Activated T-cell treated with anti-CD3 and anti-CD28 coated beads, Interleukin-2, amount 50 U/mL, for 72 hours (primary cell): ENCODE data around the gene ZNF70. TPM values are rescaled to one million over a fixed set of nuclear protein-coding genes. Genes with fewer than 3 reads are reported as not detected.

Experiments used
- ATAC-seq, 2 donors: fragments of 150-1000 bp; cut with Tn5 transposase; replicated peaks in 1 of 2; 2 replicates each; pipeline ENCODE4 v1.10.0; 2021; ENCODE audit warnings: moderate library complexity in 2 of 2, mild to moderate bottlenecking in 1 of 2
- DNase-seq, 2 donors: peaks; one replicate each; pipeline ENCODE4 v3.0.0; 2021 to 2022; ENCODE audit warnings: mixed read lengths in 1 of 2
- H3K27ac Mint-ChIP-seq: one replicate; pipeline ENCODE4 v1.8.0; 2022; ENCODE audit warnings: mild to moderate bottlenecking, moderate library complexity, mixed read lengths
- H3K27me3 Mint-ChIP-seq: one replicate; pipeline ENCODE4 v1.8.0; 2022; ENCODE audit warnings: low read depth, mixed read lengths
- H3K36me3 Mint-ChIP-seq, 2 donors: one replicate each; pipeline ENCODE4 v1.8.0; 2022; ENCODE audit warnings: mixed read lengths in 2 of 2, mild to moderate bottlenecking in 1 of 2; ENCODE audit not compliant: insufficient read depth in 2 of 2
- H3K4me1 Mint-ChIP-seq: one replicate; pipeline ENCODE4 v1.8.0; 2022; ENCODE audit warnings: low read depth, mixed read lengths
- H3K4me3 Mint-ChIP-seq, 2 donors: one replicate each; pipeline ENCODE4 v1.8.0; 2022; ENCODE audit warnings: mild to moderate bottlenecking in 2 of 2, mixed read lengths in 2 of 2, moderate library complexity in 2 of 2
- H3K9me3 Mint-ChIP-seq, 2 donors: one replicate each; pipeline ENCODE4 v1.8.0; 2022; ENCODE audit warnings: mixed read lengths in 2 of 2
- total RNA-seq, 2 donors: library from RNA; stranded (reverse); gene quantifications; one replicate each; pipeline ENCODE4 v1.2.3, GENCODE V29; 2022

The ZNF70 gene
- total RNA-seq, 2 donors from 2014 or later, result 1.6 to 1.8 TPM

DNA sequence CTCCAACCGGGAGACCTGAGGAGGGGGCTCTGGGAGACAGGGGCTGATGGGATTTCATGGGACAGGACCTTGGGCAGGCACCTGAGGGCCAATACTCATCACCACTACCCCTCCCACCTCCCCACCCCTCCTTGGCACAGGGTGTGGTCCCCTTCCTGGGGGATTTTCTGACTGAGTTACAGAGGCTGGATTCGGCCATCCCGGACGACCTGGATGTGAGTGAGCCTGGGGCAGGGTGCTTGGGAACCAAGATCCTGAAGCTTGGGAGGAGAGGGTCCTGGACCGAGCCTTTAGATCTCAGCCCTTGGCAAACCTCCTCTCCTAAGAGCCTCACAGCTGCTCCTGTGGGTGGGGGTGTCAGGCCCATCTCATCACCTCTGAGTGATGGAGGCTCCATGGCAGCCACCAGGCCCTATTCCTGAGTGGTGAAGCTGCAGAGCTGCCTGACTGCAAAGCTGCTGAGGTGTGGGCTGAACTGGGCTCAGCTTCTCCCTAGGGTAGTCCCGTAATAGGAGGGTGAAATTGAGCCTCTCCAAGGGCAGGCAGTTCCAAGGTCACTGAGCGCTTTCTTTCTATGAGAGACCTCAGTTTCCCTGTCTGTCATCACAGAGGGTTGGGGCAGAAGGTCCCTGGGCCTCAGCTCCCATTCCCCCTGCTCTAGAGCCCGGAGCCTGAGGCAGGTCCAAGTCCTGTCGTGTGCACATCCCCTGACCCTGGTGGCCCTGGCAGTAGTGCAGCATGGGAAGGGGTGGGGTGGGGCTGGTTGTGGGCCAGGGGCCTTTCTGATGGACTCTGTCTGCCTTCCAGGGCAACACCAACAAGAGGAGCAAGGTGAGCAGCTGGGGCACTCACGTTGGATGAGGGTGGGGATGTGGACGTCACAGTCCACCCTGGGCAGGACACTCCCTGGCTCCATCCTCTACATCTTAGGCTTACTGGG lies 53.6 kb downstream of the ZNF70 start:
- peaks cover 25 to 47% of the 10 kb centered on the region in 2 donors for H3K36me3 Mint-ChIP-seq
- H3K4me1 Mint-ChIP-seq, result peaks cover 68% of the 10 kb centered on the region
- H3K27ac Mint-ChIP-seq, result peak overlapping the region; percentile 100
- H3K9me3 Mint-ChIP-seq, result no peaks in the 10 kb centered on the region
- peak overlapping the region; percentile 99 to 100 for H3K4me3 Mint-ChIP-seq
- no peaks in the 10 kb centered on the region for H3K27me3 Mint-ChIP-seq
- DNase-seq (no peak), ATAC-seq (no peak)

DNA sequence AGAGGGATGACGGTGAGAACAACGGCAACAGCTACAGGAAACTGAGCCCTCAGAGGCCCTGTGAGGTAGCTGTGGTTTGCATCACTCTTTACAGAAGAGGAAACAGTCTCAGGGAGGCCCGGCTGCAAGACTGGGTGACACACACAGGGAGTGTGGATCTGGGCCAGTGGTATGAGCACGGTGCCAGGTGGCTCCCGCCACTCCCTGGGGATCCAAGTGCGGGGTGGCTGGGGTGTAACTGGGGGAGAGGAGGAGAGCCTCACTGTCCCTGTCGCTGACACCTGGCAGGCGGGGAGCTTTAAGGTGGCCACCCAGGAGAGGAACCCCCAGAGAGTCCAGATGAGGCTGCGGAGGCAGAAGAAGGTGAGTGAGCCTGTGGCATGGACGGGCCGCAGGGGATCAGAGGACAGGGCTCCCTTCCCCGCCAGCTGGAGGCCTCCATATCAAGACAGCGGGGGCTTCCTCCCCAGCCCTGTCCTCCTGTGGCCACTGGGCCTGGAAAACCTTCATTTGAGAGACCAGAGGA lies 54.5 kb downstream of the ZNF70 start:
- Mint-ChIP-seq H3K27me3 (no peaks in the 10 kb centered on the region), H3K4me3 (peak overlapping the region; percentile 99 to 100), H3K4me1 (peaks cover 59% of the 10 kb centered on the region), H3K27ac (peak overlapping the region; percentile 100), H3K36me3 (peaks cover 16 to 37% of the 10 kb centered on the region in 2 donors), H3K9me3 (no peaks in the 10 kb centered on the region)
- ATAC-seq, result peak; percentile 100
- DNase-seq, result peak; percentile 84 to 85

DNA sequence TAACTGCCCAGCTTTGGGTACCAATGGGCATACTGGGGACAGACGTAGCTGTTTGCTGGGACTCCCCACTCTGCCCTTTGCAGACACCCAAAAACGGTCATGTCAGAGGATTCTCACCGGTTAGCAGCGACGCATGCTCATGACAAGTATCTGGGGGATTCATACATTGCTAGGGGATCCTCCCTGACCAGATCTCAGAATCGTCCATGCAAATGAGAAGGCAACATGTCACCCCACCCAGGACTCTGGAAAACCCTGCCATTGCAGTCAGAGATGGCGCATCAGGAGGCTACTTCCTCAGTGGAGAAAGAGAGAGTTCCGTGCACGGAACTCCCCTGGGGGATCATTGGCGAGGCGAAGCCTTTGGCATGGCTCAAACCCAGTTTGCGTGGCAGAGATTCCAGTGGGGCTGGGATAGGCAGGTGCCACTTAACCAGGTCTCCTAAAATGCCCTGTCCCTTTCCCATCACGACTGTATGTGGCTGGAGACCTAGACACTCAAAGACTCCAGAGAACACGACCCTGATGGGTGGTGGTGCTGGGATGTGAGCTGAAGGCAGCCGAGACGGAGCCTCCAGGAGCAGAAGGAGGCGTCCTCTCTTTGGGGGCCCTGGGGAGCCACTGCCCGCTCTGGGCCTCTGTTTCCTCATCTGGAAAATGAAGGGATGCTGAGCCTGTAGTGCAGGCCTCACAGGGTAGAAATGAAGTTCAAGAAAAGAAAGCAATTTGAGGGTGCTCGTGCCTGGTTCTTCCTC lies 55.2 kb downstream of the ZNF70 start:
- Mint-ChIP-seq H3K4me1 (peaks cover 52% of the 10 kb centered on the region), H3K36me3 (peaks cover 15 to 31% of the 10 kb centered on the region in 2 donors), H3K27ac (peak overlapping the region; percentile 100), H3K27me3 (no peaks in the 10 kb centered on the region), H3K9me3 (no peaks in the 10 kb centered on the region), H3K4me3 (peak overlapping the region; percentile 99 to 100)
- DNase-seq, result no peak
- ATAC-seq, result no peak

DNA sequence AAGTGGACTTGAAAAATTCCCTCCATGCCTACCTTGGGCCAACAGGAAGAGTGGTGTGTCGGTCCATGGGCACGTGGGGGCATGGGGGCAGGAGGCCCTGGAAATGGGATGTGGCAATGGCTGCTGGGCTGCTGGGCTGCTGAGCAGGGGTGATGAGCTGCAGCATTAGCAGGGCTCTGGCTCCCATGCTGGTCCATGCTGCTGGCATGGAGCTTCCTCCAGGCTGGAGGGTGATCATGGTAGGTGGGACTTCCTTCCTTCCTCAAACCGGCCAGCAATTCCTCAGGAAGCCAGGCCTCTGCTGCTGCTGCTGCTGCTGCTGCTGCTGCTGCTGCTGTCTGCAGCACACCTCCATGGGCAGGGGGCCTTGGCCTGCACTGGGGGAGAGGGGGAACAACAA lies 55.8 kb downstream of the ZNF70 start:
- Mint-ChIP-seq H3K27me3 (no peaks in the 10 kb centered on the region), H3K27ac (no peak overlapping the region), H3K36me3 (peaks cover 9 to 26% of the 10 kb centered on the region in 2 donors), H3K4me3 (peak overlapping the region; percentile 25 to 100), H3K9me3 (no peaks in the 10 kb centered on the region), H3K4me1 (peaks cover 46% of the 10 kb centered on the region)
- DNase-seq, result no peak
- ATAC-seq, result no peak

DNA sequence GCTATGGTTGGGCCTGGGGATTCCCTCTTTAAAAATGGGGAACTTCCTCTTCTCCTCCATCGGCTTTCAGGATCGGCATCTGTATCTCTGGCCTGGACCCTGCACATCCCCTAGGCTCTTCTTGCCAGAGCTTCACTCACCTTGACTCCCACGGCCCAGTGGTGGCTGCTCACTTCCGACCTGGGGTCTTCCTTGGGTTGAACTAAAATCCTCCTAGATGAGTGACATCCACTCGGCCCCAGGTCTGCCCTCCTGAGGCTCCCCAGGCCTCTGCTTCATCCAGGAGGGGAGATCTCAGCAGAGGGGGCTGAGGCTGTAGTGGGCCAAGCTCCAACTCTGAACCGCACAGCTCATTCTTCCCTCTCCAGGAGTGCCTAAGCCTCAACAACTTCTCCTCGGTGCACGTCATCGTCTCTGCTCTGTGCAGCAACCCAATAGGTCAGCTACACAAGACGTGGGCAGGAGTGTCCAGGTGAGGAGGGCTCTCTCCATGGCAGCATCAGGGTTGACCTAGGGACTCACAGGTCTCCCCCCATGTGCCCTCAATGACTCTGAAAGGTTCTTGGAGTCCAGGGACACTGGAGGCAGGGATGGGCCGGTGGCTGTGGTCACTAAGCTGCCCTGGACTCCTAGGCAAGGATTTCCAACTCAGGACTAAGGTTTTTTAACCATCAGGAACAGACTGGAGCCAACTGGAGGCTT lies 56.8 kb downstream of the ZNF70 start:
- Mint-ChIP-seq H3K4me3 (no peak overlapping the region), H3K4me1 (peaks cover 38% of the 10 kb centered on the region), H3K27me3 (no peaks in the 10 kb centered on the region), H3K9me3 (no peaks in the 10 kb centered on the region), H3K27ac (no peak overlapping the region), H3K36me3 (peaks cover 6 to 18% of the 10 kb centered on the region in 2 donors)
- ATAC-seq (no peak), DNase-seq (no peak)

DNA sequence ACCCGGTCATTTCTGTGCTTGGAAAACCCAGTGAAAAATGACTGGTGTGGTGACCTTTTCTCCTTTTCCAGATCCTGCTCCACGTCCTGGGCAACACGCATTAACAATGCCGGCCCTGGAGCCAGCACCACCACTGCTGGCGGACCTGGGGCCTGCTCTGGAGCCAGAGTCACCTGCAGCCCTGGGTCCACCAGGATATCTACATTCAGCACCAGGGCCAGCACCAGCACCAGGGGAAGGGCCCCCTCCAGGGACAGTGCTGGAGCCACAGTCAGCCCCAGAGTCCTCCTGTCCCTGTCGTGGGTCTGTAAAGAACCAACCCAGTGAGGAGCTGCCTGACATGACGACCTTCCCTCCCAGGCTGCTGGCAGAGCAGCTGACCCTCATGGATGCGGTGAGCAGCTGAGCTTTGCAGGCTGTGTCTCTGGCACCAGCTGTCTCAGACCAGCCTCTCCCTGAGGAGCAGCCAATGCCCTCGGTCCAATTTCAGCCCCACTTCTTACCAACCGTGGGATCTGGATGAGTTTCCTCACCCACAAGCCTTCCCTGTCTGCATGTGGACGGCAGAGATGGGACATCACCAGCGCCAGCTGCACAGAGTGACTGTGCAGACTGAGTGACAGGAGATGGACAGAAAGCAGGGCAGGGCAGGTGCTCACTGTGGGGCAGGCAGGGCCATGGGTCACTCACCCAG lies 58.2 kb downstream of the ZNF70 start:
- Mint-ChIP-seq H3K27me3 (no peaks in the 10 kb centered on the region), H3K9me3 (no peaks in the 10 kb centered on the region), H3K4me3 (no peak overlapping the region), H3K36me3 (peaks cover 6 to 13% of the 10 kb centered on the region in 2 donors), H3K4me1 (peaks cover 36% of the 10 kb centered on the region), H3K27ac (no peak overlapping the region)
- DNase-seq (no peak), ATAC-seq (no peak)

DNA sequence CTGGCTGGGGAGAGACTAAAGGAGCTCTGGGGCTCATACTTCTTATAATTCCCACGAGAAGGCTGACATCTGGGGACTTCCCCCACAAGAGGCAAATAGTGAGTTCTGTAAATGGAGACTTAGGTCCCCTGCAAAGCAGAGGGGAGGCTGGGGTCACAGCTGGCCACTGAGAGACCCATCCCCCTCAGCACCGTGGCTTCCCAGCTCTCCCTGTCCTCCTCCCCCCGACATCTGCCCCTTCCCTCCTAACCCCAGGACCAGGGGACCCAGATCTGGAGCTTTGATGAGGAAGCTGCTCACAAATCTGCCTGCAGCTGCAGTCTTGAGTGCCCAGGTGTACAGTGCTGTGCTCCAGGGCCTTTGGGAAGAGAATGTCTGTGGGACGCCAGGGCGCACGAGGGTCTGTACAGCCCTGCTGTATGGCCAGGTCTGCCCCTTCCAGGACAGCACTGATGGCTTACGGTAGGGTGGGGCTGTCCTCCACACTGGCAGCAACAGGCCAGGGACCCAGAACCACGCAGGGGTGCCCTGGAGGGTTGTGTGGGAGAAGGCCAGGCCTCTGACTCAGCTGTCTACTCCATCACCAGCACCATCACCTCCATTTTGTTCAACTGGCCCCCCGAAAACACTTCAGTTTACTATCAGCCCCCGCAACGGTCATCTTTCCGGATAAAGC lies 59.0 kb downstream of the ZNF70 start:
- no peaks in the 10 kb centered on the region for H3K9me3 Mint-ChIP-seq
- no peaks in the 10 kb centered on the region for H3K27me3 Mint-ChIP-seq
- DNase-seq (no peak), ATAC-seq (no peak)
- no peak overlapping the region for H3K27ac Mint-ChIP-seq
- H3K4me3 Mint-ChIP-seq, result no peak overlapping the region
- peaks cover 6 to 13% of the 10 kb centered on the region in 2 donors for H3K36me3 Mint-ChIP-seq
- peaks cover 27% of the 10 kb centered on the region for H3K4me1 Mint-ChIP-seq

DNA sequence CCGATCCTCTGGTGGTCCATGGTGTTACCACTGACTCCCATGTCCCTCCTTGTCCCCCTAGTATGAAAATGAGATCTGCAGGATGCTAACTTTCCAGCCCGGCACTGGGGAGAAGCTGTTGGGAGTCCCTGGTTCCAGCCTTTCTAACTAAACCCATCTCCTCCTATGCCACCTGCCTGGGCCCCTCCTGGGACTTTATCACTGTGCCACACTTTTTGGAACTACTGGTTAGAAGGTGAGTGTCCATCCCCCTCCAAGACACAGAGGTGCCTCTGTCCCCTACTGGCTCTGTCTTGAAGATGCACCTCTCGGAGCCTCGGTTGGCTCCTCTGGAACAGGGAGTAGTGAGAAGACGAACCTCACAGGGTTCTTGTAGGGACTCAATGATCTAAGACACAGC lies 60.2 kb downstream of the ZNF70 start, which contains the start of gene RGL4:
Gene RGL4, plus strand, starts transcription at position 301 of the 400 bp plus-strand sequence. CDS start 1,018 bp downstream, outside the sequence.
- H3K27me3 Mint-ChIP-seq, result no peaks in the 10 kb centered on the region
- ATAC-seq (no peak), DNase-seq (no peak)
- peaks cover 6 to 10% of the 10 kb centered on the region in 2 donors for H3K36me3 Mint-ChIP-seq
- H3K9me3 Mint-ChIP-seq, result no peaks in the 10 kb centered on the region
- H3K4me3 Mint-ChIP-seq, result no peak within 1 kb of the TSS
- H3K27ac Mint-ChIP-seq, result no peak within 1 kb of the TSS
- H3K4me1 Mint-ChIP-seq, result peaks cover 16% of the 10 kb centered on the region

DNA sequence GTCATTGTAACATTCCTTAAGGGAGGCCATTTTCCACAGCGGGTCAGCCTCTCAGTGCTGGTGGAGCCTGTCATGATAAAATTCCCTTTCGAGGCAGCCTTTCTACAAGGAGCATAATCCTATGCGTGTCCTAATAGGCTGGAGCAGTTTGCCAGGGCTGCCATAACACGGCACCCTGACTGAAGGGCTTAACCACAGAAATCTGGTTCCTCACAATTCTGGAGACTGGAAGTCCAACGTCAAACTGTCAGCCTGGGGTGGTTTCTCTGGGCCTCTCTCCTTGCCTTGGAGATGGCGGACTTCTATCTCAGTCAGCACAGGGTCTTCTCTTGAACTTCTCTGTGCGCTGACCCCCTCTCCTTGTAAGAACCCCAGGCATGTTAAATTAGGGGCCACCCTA lies 61.5 kb downstream of the ZNF70 start:
- H3K4me3 Mint-ChIP-seq, result no peak overlapping the region
- H3K4me1 Mint-ChIP-seq, result peaks cover 3% of the 10 kb centered on the region

More for the DNA sequence above, 61.5 kb downstream of the ZNF70 start:
- H3K27me3 Mint-ChIP-seq, result no peaks in the 10 kb centered on the region
- H3K36me3 Mint-ChIP-seq, result peaks cover 3 to 10% of the 10 kb centered on the region in 2 donors
- DNase-seq (no peak), ATAC-seq (no peak)
- H3K27ac Mint-ChIP-seq, result no peak overlapping the region
- H3K9me3 Mint-ChIP-seq, result no peaks in the 10 kb centered on the region
